H9 (cell line): ENCODE measurements around the gene PTPRQ. TPM values are rescaled to one million over a fixed set of nuclear protein-coding genes. Genes with fewer than 3 reads are reported as not detected.

ENCODE experiments used
- DNase-seq: peaks from one replicate; pipeline ENCODE4 v3.0.0-alpha.2; 2017
- H2AFZ ChIP-seq: one replicate; pipeline ENCODE4 v1.6.1; 2013; ENCODE audit warnings: mild to moderate bottlenecking, low read length, control low read depth, moderate library complexity
- H2AK5ac ChIP-seq: 2 replicates; pipeline ENCODE4 v1.6.1; 2013; ENCODE audit warnings: low read length, control low read depth, mixed read lengths; ENCODE audit not compliant: insufficient read length
- H2BK120ac ChIP-seq: one replicate; pipeline ENCODE4 v1.6.1; 2013; ENCODE audit warnings: low read depth, mild to moderate bottlenecking, low read length, control low read depth, inconsistent platforms; ENCODE audit not compliant: poor library complexity, severe bottlenecking
- H2BK12ac ChIP-seq: 2 replicates; pipeline ENCODE4 v1.6.1; 2013; ENCODE audit warnings: low read length, control low read depth, mixed read lengths, low read depth; ENCODE audit not compliant: insufficient read length
- H2BK15ac ChIP-seq: 2 replicates; pipeline ENCODE4 v1.6.1; 2013; ENCODE audit warnings: low read depth, low read length, control low read depth
- H2BK20ac ChIP-seq: one replicate; pipeline ENCODE4 v1.6.1; 2013; ENCODE audit warnings: low read depth, mild to moderate bottlenecking, low read length, control low read depth, inconsistent platforms; ENCODE audit not compliant: poor library complexity, severe bottlenecking
- H2BK5ac ChIP-seq: 2 replicates; pipeline ENCODE4 v1.6.1; 2013; ENCODE audit warnings: low read length, control low read depth, mixed read lengths; ENCODE audit not compliant: insufficient read length
- H3K14ac ChIP-seq: 2 replicates; pipeline ENCODE4 v1.6.1; 2013; ENCODE audit warnings: low read length, control low read depth; ENCODE audit not compliant: insufficient read depth
- H3K18ac ChIP-seq: 2 replicates; pipeline ENCODE4 v1.6.1; 2013; ENCODE audit warnings: low read depth, mild to moderate bottlenecking, mixed read lengths, low read length, control low read depth; ENCODE audit not compliant: insufficient read length
- H3K23ac ChIP-seq: 2 replicates; pipeline ENCODE4 v1.6.1; 2013; ENCODE audit warnings: low read length, control low read depth, mixed read lengths, low read depth; ENCODE audit not compliant: insufficient read length
- H3K23me2 ChIP-seq: 2 replicates; pipeline ENCODE4 v1.6.1; 2013; ENCODE audit warnings: low read depth, mild to moderate bottlenecking, mixed read lengths, low read length, control low read depth; ENCODE audit not compliant: insufficient read length, poor library complexity, severe bottlenecking
- H3K27ac ChIP-seq: 2 replicates; pipeline ENCODE4 v1.5.1; 2013; ENCODE audit warnings: low read length, control low read depth, mixed read lengths, low read depth; ENCODE audit not compliant: insufficient read length
- H3K27me3 ChIP-seq: 2 replicates; pipeline ENCODE4 v1.6.1; 2013; ENCODE audit warnings: low read length, control low read depth, inconsistent platforms; ENCODE audit not compliant: insufficient read depth
- H3K4ac ChIP-seq: 2 replicates; pipeline ENCODE4 v1.6.1; 2013; ENCODE audit warnings: low read depth, mild to moderate bottlenecking, control low read depth, inconsistent platforms, low read length, moderate library complexity
- H3K4me1 ChIP-seq: 2 replicates; pipeline ENCODE4 v1.6.1; 2013; ENCODE audit warnings: low read length, control low read depth, inconsistent platforms; ENCODE audit not compliant: insufficient read depth
- H3K4me2 ChIP-seq: 2 replicates; pipeline ENCODE4 v1.6.1; 2013; ENCODE audit warnings: low read length, control low read depth, mixed read lengths; ENCODE audit not compliant: insufficient read length, insufficient read depth
- H3K56ac ChIP-seq: 2 replicates; pipeline ENCODE4 v1.6.1; 2013; ENCODE audit warnings: low read depth, mild to moderate bottlenecking, mixed read lengths, low read length, control low read depth; ENCODE audit not compliant: insufficient read length
- H3K79me1 ChIP-seq: 2 replicates; pipeline ENCODE4 v1.6.1; 2013; ENCODE audit warnings: low read depth, mild to moderate bottlenecking, moderate library complexity, low read length, control low read depth, inconsistent platforms; ENCODE audit not compliant: insufficient read depth, poor library complexity, severe bottlenecking
- H3K79me2 ChIP-seq: 2 replicates; pipeline ENCODE4 v1.6.1; 2013; ENCODE audit warnings: low read length, control low read depth, inconsistent platforms; ENCODE audit not compliant: insufficient read depth
- H3K9ac ChIP-seq: 2 replicates; pipeline ENCODE4 v1.6.1; 2013; ENCODE audit warnings: low read length, control low read depth, mixed read lengths; ENCODE audit not compliant: insufficient read length; ENCODE audit errors: extremely low read depth
- H3K9me3 ChIP-seq: one replicate; pipeline ENCODE4 v1.6.1; 2013; ENCODE audit warnings: low read depth, low read length, inconsistent platforms; ENCODE audit not compliant: control insufficient read depth
- H3T11ph ChIP-seq: one replicate; pipeline ENCODE4 v1.6.1; 2013; ENCODE audit warnings: mild to moderate bottlenecking, low read length, control low read depth, inconsistent platforms
- H4K20me1 ChIP-seq: one replicate; pipeline ENCODE4 v1.6.1; 2013; ENCODE audit not compliant: control insufficient read depth, insufficient read length, insufficient read depth
- H4K5ac ChIP-seq: 2 replicates; pipeline ENCODE4 v1.6.1; 2013; ENCODE audit warnings: low read depth, mild to moderate bottlenecking, mixed read lengths, low read length, control low read depth; ENCODE audit not compliant: insufficient read length
- H4K8ac ChIP-seq: replicated peaks from 2 replicates; pipeline ENCODE4 v1.6.1; 2013; ENCODE audit warnings: low read length, control low read depth, mixed read lengths, low read depth; ENCODE audit not compliant: insufficient read length
- H4K91ac ChIP-seq: 2 replicates; pipeline ENCODE4 v1.6.1; 2013; ENCODE audit warnings: low read depth, mild to moderate bottlenecking, moderate library complexity, mixed read lengths, low read length, control low read depth; ENCODE audit not compliant: insufficient read length
- H3K27ac Mint-ChIP-seq, 3 experiments: 2 replicates in 2 of 3; 3 replicates in 1 of 3; pipeline ENCODE4 v1.8.0; 2020 to 2021; ENCODE audit warnings: mixed read lengths in 3 of 3, mild to moderate bottlenecking in 1 of 3, moderate library complexity in 1 of 3
- H3K27me3 Mint-ChIP-seq: 2 replicates; pipeline ENCODE4 v1.8.0; 2021; ENCODE audit warnings: low read depth, mild to moderate bottlenecking, moderate library complexity, mixed read lengths
- H3K36me3 Mint-ChIP-seq, 3 experiments: 2 replicates in 2 of 3; 3 replicates in 1 of 3; pipeline ENCODE4 v1.8.0; 2020 to 2021; ENCODE audit warnings: low read depth in 3 of 3, mixed read lengths in 3 of 3; ENCODE audit not compliant: insufficient read depth in 1 of 3
- H3K4me1 Mint-ChIP-seq, 2 experiments: 2 replicates each; pipeline ENCODE4 v1.8.0; 2020; ENCODE audit warnings: mixed read lengths in 2 of 2
- H3K4me3 Mint-ChIP-seq, 2 experiments: 2 replicates in 1 of 2; 3 replicates in 1 of 2; pipeline ENCODE4 v1.8.0; 2020 to 2021; ENCODE audit warnings: mild to moderate bottlenecking in 2 of 2, mixed read lengths in 2 of 2, moderate library complexity in 1 of 2
- H3K9me3 Mint-ChIP-seq, 2 experiments: 2 replicates in 1 of 2; 3 replicates in 1 of 2; pipeline ENCODE4 v1.8.0; 2020; ENCODE audit warnings: mild to moderate bottlenecking in 2 of 2, mixed read lengths in 2 of 2, moderate library complexity in 1 of 2
- WGBS: extraction: QIAGEN DNeasy Blood & Tissue Kit; methylation state at CpG from one replicate; pipeline ENCODE4 v1.1.7; 2013; ENCODE audit warnings: missing lambda C conversion rate, low lambda C conversion rate, mixed read lengths; ENCODE audit not compliant: insufficient read length; ENCODE audit errors: extremely low coverage; 5-methylcytosine and 5-hydroxymethylcytosine counted together
- total RNA-seq: library from RNA; stranded (reverse); gene quantifications from 2 replicates; pipeline ENCODE4 v1.2.1, GENCODE V29; 2021
- TF ChIP-seq, protein P1 (sequence below): fragments of 200-600 bp; sonication (generic); conservative IDR thresholded peaks from 3 replicates; pipeline ENCODE4 v1.8.0; 2021; ENCODE audit warnings: antibody characterized with exemption, mild to moderate bottlenecking

PTPRQ gene
- total RNA-seq, 1 experiment from 2014 or later: not detected

- WGBS: no CpG with 5 or more reads among the region's 2 CpGs
- H3K9me3 ChIP-seq: no peaks in the 10 kb centered on the region
- TF ChIP-seq, protein P1, sequence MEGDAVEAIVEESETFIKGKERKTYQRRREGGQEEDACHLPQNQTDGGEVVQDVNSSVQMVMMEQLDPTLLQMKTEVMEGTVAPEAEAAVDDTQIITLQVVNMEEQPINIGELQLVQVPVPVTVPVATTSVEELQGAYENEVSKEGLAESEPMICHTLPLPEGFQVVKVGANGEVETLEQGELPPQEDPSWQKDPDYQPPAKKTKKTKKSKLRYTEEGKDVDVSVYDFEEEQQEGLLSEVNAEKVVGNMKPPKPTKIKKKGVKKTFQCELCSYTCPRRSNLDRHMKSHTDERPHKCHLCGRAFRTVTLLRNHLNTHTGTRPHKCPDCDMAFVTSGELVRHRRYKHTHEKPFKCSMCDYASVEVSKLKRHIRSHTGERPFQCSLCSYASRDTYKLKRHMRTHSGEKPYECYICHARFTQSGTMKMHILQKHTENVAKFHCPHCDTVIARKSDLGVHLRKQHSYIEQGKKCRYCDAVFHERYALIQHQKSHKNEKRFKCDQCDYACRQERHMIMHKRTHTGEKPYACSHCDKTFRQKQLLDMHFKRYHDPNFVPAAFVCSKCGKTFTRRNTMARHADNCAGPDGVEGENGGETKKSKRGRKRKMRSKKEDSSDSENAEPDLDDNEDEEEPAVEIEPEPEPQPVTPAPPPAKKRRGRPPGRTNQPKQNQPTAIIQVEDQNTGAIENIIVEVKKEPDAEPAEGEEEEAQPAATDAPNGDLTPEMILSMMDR: no peak
Measured at GRCh38 chr12:80704420-80704819, 260.4 kb downstream of the PTPRQ start.

More at GRCh38 chr12:80704420-80704819, 260.4 kb downstream of the PTPRQ start:
- Histone ChIP-seq H4K5ac (no peak overlapping the region), H4K91ac (no peak overlapping the region), H3K27me3 (peaks cover 34% of the 10 kb centered on the region), H3K79me2 (no peaks in the 10 kb centered on the region), H3K56ac (no peak overlapping the region), H2BK15ac (no peak overlapping the region), H4K20me1 (no peaks in the 10 kb centered on the region), H2BK20ac (no peak overlapping the region), H3K27ac (no peak overlapping the region), H3K79me1 (no peaks in the 10 kb centered on the region), H3K4ac (no peak overlapping the region), H3K23me2 (peaks cover 12% of the 10 kb centered on the region), H2AFZ (no peak overlapping the region), H3K23ac (no peak overlapping the region), H3T11ph (no peak overlapping the region), H3K4me1 (no peaks in the 10 kb centered on the region; the same call in 1 of the 2 replicates), H3K4me2 (no peak overlapping the region), H4K8ac (no peak overlapping the region), H3K9ac (no peak overlapping the region), H2BK120ac (no peak overlapping the region), H2BK5ac (no peak overlapping the region), H2BK12ac (no peak overlapping the region), H2AK5ac (no peak overlapping the region), H3K14ac (no peak overlapping the region), H3K18ac (no peak overlapping the region)
- H3K9me3 Mint-ChIP-seq: no peaks in the 10 kb centered on the region; a peak in 1 of 5 replicates
- H3K27ac Mint-ChIP-seq: no peak overlapping the region
- H3K36me3 Mint-ChIP-seq: no peaks in the 10 kb centered on the region
- peaks cover 71% of the 10 kb centered on the region for H3K27me3 Mint-ChIP-seq
- H3K4me3 Mint-ChIP-seq: no peak overlapping the region
- DNase-seq: no peak
- H3K4me1 Mint-ChIP-seq: peaks cover 34 to 42% of the 10 kb centered on the region in 2 experiments
